Measurements from ENCODE around the gene ZMYM2.
A peak's percentile ranks its signal among the peaks of the same experiment; 100 is the strongest.

The ZMYM2 gene

DNA sequence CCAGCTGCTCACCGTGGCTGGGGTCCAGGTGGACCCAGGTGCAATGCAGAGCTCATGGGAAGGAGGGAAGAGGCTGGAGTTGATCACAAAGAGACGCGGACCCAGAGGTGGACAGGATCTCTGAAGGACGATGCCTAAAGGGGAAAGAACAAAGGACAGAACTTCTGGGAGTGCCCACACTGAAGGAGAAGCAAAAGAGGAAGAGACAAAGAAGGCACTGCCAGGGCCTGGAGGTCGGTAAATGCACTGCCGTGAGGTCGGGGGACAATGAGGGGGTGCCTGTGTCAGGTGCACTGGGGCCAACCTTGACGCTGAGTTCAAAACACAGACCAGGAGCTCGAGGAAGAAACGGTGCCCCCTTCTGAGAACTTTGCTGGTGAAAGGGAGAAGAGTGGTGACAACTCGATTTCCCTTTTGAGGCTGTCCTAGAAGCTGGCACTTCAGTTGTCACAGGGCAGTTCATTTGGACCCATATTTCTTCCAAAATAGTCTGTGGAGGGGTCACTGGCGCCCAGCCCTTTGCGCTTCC is 146.7 kb downstream of the ZMYM2 start:
- DNase-seq (ENCODE audit: low read depth in 3 of 3): no peak

- no peak for DNase-seq (ENCODE audit: low read depth in 3 of 3)
Measured at GRCh38 chr13:20106742-20107141, 148.2 kb downstream of the ZMYM2 start.

- no peak for DNase-seq (ENCODE audit: low read depth in 3 of 3)
Measured at GRCh38 chr13:20109037-20109436, 150.5 kb downstream of the ZMYM2 start.

- no peak for DNase-seq (ENCODE audit: low read depth in 3 of 3)
Measured at GRCh38 chr13:20114066-20114610, 155.6 kb downstream of the ZMYM2 start.

GRCh38 chr13:20116213-20116612 is 157.7 kb downstream of the ZMYM2 start:
- DNase-seq (ENCODE audit: low read depth in 3 of 3): no peak

GRCh38 chr13:20118268-20119140 is 160.0 kb downstream of the ZMYM2 start:
- peak in 1 of 3 experiments; percentile 21 for DNase-seq (ENCODE audit: low read depth in 3 of 3)

DNA sequence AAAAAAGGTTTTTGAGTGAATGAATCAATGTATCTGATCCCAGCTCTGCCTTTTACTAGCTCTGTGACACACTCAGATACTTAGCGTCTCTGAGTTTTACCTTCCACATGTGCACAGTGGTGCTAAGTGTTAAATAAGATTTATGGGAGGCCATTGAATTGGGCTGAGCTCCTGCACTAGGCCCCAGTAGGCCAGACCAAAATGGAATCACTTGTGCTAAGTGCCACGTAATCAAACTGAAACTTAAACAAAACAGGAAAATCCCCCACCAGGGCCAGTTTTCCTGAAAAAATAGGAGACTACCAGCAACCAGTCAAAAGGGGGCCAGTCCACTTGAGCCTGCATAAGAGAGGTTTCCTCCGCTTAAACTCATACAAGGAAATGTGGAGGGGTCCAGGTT is 161.4 kb downstream of the ZMYM2 start:
- no peak for DNase-seq (ENCODE audit: low read depth in 3 of 3)

GRCh38 chr13:20121159-20121525 is 162.6 kb downstream of the ZMYM2 start:
- DNase-seq (ENCODE audit: low read depth in 3 of 3): no peak

DNA sequence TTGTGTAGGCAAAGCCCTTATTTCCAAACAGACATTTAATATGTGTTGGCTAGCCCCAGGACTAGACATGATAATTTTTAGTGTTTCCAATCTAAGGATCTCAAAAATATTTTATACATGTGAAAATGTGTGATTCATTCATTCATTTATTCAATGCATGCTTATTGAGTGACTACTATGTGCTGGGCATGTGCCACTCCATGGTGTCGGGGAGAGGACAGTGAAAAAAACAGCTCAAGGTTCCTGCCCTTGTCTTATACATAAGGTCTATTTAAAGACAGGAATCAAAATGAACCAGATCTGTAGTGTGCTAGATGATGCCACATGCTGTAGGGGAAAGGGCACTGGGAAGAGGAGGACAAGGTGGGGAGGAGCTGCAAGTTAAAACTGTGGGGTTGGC is 165.8 kb downstream of the ZMYM2 start:
- DNase-seq (ENCODE audit: low read depth in 3 of 3): no peak

DNA sequence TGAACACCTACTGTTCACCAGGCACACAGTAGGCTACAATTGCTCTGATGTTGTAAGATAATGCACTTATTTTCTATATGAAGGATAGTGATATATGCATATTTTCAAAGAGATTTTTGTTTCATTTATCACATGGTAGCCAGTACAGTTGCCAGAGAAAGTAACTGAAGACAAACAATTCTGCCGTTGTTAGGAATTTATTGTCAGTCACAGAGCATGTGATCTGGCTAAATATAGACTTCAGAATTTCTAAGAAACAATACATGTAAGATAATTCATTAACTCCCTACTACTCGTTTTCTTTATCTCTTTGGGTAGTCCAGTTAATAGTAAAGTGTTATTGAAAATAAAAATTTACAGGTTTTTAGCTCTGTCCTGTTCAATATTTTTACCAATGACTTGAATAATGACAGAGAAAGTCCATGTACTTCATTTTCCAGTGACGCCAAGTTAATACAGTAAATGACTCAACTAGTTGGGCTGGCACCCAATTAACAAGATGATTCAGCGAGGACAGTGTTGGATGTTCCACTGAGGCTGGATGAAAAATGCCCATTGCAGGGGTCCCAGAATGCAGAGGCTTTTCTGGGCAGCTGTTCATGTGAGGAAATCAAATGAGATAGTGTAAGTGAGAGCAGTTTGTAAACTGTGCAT is 166.7 kb downstream of the ZMYM2 start:
- no peak for DNase-seq (ENCODE audit: low read depth in 3 of 3)

DNA sequence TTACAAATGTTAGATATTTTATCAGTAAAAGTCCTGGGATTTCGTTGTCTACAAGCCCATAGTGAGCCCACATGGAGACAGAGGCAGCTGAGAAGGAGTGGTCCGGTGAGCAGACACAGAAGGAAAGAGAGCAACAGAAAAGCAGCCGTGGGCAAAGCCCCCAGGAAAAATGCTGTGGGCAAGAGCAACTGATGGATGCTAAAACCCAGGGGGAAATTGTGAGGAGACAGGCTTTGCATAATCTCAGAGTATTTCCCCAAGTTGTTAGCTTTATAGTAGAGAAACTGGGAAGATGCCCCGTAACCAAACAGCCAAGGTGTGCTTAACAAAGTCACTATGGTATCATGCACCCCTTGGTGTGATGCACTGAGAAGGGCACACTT is 167.2 kb downstream of the ZMYM2 start:
- no peak for DNase-seq (ENCODE audit: low read depth in 3 of 3)

DNA sequence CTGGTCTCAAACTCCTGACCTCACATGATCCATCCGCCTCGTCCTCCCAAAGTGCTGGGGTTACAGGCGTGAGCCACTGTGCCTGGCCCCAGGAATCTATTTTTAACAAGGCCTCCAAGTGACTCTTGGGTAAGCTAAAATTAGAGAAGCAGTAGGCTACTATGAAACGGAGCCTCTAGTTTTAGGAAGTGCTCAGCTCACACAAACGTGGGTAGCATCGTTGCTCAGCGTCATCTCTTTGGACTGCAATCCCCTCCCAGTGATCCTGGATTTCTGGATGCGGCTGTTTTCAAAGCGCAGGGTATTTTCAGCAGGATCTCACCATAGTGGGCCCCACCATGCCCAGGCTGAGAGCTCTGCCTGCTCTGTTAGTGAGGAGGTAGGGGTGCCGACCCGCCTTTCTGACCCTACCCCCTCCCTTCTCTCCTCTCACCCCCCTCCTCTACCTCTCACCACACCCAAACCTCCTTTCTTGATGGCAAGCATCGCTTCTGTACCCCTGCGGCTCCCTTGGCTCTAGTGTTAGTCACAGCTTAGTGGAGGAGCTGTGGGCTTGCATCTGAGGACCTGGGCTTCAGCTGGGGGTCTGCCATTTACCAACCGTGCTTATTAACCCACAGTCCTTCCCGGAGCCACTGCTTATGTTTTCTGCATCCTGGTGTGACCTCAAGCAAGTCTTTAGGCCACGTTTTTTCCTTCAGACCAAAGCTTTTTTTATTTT is 168.2 kb downstream of the ZMYM2 start:
- no peak for DNase-seq (ENCODE audit: low read depth in 3 of 3)

DNA sequence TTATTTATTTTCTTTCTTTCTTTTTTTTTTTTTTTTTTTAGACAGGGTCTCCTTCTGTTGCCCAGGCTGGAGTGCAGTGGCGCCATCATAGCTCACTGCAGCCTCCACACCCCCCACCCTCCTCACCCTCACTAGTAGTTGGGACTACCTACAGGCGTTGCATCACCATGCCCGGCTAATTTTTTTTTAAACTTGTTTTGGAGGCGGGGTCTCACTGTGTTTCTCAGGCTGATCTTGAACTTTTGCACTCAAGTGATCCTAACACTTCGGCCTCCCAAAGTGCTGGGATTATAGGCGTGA is 168.7 kb downstream of the ZMYM2 start:
- DNase-seq (ENCODE audit: low read depth in 3 of 3): no peak

GRCh38 chr13:20127562-20128458 is 169.3 kb downstream of the ZMYM2 start:
- DNase-seq (ENCODE audit: low read depth in 3 of 3): peak in 1 of 3 experiments; percentile 40

GRCh38 chr13:20128459-20128931 is 170.0 kb downstream of the ZMYM2 start:
- DNase-seq (ENCODE audit: low read depth in 3 of 3): no peak

DNA sequence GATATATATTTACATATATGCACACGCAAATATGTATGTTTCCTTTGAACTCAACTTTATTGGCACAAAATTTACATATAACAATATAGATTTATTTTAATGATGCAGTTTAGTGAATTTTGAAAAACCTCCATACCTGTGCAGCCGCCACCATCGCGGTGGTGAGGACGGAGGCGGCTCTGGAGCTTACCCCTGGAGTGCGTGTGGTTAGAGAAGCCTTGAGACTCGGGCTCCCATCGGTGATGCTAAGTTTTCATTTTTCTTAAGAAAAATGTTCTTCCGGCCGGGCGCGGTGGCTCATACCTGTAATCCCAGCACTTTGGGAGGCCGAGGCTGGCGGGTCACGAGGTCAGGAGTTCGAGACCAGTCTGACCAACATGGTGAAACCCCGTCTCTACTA is 170.5 kb downstream of the ZMYM2 start:
- DNase-seq (ENCODE audit: low read depth in 3 of 3): no peak

DNA sequence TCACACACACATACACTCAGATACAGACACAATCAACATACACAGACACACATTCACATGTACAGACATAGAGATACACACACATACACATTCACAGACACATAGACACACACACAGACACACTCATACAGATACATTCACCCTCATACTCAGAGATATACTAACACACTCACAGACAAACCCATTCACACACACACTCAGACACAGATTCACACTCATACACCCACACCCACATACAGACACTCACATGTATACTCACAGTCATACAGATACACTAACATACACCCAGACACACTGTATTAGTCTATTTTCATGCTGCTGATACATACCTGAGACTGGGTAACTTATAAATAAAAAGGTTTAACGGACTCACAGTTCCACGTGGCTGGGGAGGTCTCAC is 171.5 kb downstream of the ZMYM2 start:
- no peak for DNase-seq (ENCODE audit: low read depth in 3 of 3)

GRCh38 chr13:20130652-20131051 is 172.1 kb downstream of the ZMYM2 start:
- DNase-seq (ENCODE audit: low read depth in 3 of 3): no peak

DNA sequence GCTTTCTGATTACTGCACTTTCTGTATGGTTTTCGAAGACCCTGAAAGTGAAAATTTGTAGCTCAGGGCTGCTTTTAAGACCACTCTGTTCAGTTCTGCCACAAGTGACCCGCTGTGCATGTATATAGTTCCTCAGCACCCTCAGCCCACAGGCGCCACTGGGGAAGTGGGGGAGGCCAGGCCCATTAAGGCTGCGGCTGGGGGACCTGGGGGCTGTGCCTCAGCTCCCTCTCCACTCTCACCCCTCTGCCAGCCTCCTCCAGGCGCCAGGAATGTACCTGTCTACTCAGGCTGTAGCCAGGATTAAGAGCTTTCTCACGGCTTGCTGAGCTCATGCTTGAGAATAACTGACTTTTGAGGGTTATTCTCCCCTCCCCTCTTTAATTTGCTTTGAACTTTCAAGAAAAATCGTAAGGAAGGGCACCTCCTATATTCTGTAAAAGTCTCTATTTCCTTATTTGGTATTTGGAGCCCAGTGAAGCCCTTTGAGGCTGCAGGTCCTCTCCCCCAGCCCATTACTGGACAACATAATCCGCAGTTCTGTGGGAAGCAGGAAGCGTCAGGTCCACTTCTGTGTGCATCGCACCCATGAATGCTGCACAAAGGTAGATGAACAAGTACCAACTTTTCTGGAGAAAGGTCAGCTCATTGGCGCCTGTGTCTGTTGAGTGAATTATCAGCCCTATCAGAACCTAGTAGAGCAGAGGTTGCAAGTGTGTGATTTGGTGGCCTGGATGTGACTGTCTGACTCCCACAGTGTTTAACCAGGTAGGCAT is 172.7 kb downstream of the ZMYM2 start:
- no peak for DNase-seq (ENCODE audit: low read depth in 3 of 3)

DNA sequence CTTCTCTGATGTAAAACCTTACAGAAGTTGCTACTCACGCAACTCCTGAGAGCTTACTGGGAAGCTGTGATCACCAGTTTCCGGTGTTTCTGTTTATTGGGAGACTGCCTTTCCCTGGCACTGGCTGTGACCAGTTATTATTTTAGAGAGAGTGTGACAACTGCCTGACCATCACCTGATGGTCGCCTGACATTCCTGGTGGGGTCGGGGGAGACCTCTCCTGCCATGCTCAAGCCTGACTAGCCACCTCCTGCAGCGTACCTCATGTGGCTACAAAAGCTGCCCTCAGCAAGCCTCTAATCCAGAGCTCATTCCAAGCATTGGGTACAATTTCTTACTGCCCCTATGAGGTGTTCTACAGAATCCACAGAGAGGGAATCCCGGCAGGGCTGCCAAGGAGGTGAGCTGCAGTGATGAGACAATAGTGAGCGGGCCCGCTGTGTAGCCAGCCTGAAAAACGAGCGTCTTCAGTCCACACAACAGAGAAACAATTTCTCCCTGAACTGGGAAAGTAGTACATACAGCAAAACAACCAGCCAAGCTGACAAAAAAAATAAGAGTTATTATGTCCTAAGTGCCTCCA is 173.6 kb downstream of the ZMYM2 start:
- no peak for DNase-seq (ENCODE audit: low read depth in 3 of 3)
